CD4-positive, alpha-beta T cell treated with Interleukin-2 at 100 ng/mL for 4 hours (primary cell): Measurements from ENCODE around the gene FTO.

Source experiments
- DNase-seq: peaks from one replicate; pipeline ENCODE4 v3.0.0-alpha.2; 2020; ENCODE audit warnings: low spot score

FTO gene

GRCh38 chr16:54128629-54129234 lies 424.8 kb downstream of the FTO start:
- no peak for DNase-seq

GRCh38 chr16:54129810-54130209 lies 425.9 kb downstream of the FTO start:
- no peak for DNase-seq

- no peak for DNase-seq
These were observed 431.7 kb downstream of the FTO start for GRCh38 chr16:54135361-54136275.

GRCh38 chr16:54136276-54136625 lies 432.3 kb downstream of the FTO start:
- DNase-seq: no peak

- DNase-seq: no peak
These were observed 436.3 kb downstream of the FTO start for GRCh38 chr16:54140057-54140787.

- DNase-seq: no peak
These were observed 436.8 kb downstream of the FTO start for GRCh38 chr16:54140788-54141136.

- no peak for DNase-seq
These were observed 438.8 kb downstream of the FTO start for GRCh38 chr16:54142787-54143186.

- no peak for DNase-seq
These were observed 439.5 kb downstream of the FTO start for GRCh38 chr16:54143410-54143809.

GRCh38 chr16:54143934-54144571 lies 440.1 kb downstream of the FTO start:
- DNase-seq: no peak

- DNase-seq: no peak
These were observed 440.6 kb downstream of the FTO start for GRCh38 chr16:54144572-54144947.

- no peak for DNase-seq
These were observed 441.9 kb downstream of the FTO start for GRCh38 chr16:54145881-54146280.

- no peak for DNase-seq
These were observed 445.0 kb downstream of the FTO start for GRCh38 chr16:54148974-54149373.

GRCh38 chr16:54150861-54151260 lies 446.9 kb downstream of the FTO start:
- DNase-seq: no peak

GRCh38 chr16:54152362-54153239 lies 448.6 kb downstream of the FTO start:
- no peak for DNase-seq

- DNase-seq: no peak
These were observed 449.4 kb downstream of the FTO start for GRCh38 chr16:54153240-54153934.

- DNase-seq: no peak
These were observed 452.4 kb downstream of the FTO start for GRCh38 chr16:54156349-54156748.

GRCh38 chr16:54158986-54159385 lies 455.0 kb downstream of the FTO start:
- DNase-seq: no peak

- DNase-seq: no peak
These were observed 455.6 kb downstream of the FTO start for GRCh38 chr16:54159490-54160080.

- no peak for DNase-seq
These were observed 456.4 kb downstream of the FTO start for GRCh38 chr16:54160252-54160860.
